DMS79 (cell line): ENCODE measurements around the gene PPP1R13B.
"Not testable (repeated sequence)": the region's sequence is repeated elsewhere in the genome, so short reads cannot be mapped to it uniquely, and the experiment has no call there.

Source experiments
- DNase-seq: peaks from one replicate; lab custom pipeline; 2025; lab: John Stamatoyannopoulos, UW

PPP1R13B gene

GRCh38 chr14:103832046-103832445 is 15.3 kb downstream of the PPP1R13B start:
- DNase-seq: no peak

- no peak for DNase-seq
Measured at GRCh38 chr14:103830511-103831270, 16.7 kb downstream of the PPP1R13B start.

- DNase-seq: no peak
Measured at GRCh38 chr14:103828315-103828967, 18.9 kb downstream of the PPP1R13B start.

- no peak for DNase-seq
Measured at GRCh38 chr14:103825101-103825500, 22.3 kb downstream of the PPP1R13B start.

GRCh38 chr14:103820908-103821307 is 26.5 kb downstream of the PPP1R13B start:
- no peak for DNase-seq

- peak; percentile 9 for DNase-seq
Measured at GRCh38 chr14:103820382-103820781, 27.0 kb downstream of the PPP1R13B start.

GRCh38 chr14:103819503-103820307 is 27.7 kb downstream of the PPP1R13B start:
- DNase-seq: peak; percentile 99

- no peak for DNase-seq
Measured at GRCh38 chr14:103818870-103819269, 28.5 kb downstream of the PPP1R13B start.

GRCh38 chr14:103818422-103818821 is 29.0 kb downstream of the PPP1R13B start:
- DNase-seq: no peak

- no peak for DNase-seq
Measured at GRCh38 chr14:103817595-103817994, 29.8 kb downstream of the PPP1R13B start.

GRCh38 chr14:103816991-103817390 is 30.4 kb downstream of the PPP1R13B start:
- DNase-seq: no peak

GRCh38 chr14:103815253-103815652 is 32.1 kb downstream of the PPP1R13B start:
- DNase-seq: no peak

GRCh38 chr14:103811189-103811588 is 36.2 kb downstream of the PPP1R13B start:
- DNase-seq: no peak

- peak; percentile 67 for DNase-seq
Measured at GRCh38 chr14:103808403-103809001, 38.9 kb downstream of the PPP1R13B start.

GRCh38 chr14:103806805-103807204 is 40.6 kb downstream of the PPP1R13B start:
- DNase-seq: peak; percentile 21

GRCh38 chr14:103805708-103806107 is 41.7 kb downstream of the PPP1R13B start:
- no peak for DNase-seq

- no peak for DNase-seq
Measured at GRCh38 chr14:103803661-103804060, 43.7 kb downstream of the PPP1R13B start.

- no peak for DNase-seq
Measured at GRCh38 chr14:103802356-103802755, 45.0 kb downstream of the PPP1R13B start.

- peak; percentile 57 for DNase-seq
Measured at GRCh38 chr14:103801459-103801858, 45.9 kb downstream of the PPP1R13B start.

- not testable (repeated sequence) for DNase-seq
Measured at GRCh38 chr14:103793192-103793591, 54.2 kb downstream of the PPP1R13B start.

- no peak for DNase-seq
Measured at GRCh38 chr14:103788086-103788485, 59.3 kb downstream of the PPP1R13B start.

GRCh38 chr14:103782376-103782775 is 65.0 kb downstream of the PPP1R13B start:
- no peak for DNase-seq
